ENCODE results near the gene SLC6A6. TPM values are rescaled to one million over a fixed set of nuclear protein-coding genes. Genes with fewer than 3 reads are reported as not detected.
A peak's percentile ranks its signal among the peaks of the same experiment; 100 is the strongest.

Gene SLC6A6
- total RNA-seq, 1 donor from 2014 or later, result 46.3 TPM

- Mint-ChIP-seq H3K27ac (ENCODE audit: unreplicated experiment) (no peak overlapping the region), H3K27me3 (ENCODE audit: unreplicated experiment) (peaks cover 3% of the 10 kb centered on the region), H3K9me3 (ENCODE audit: unreplicated experiment) (no peaks in the 10 kb centered on the region), H3K4me3 (ENCODE audit: unreplicated experiment) (no peak overlapping the region), H3K4me1 (ENCODE audit: unreplicated experiment) (no peaks in the 10 kb centered on the region), H3K36me3 (ENCODE audit: low read depth, unreplicated experiment) (no peaks in the 10 kb centered on the region)
- DNase-seq (ENCODE audit: low spot score), result no peak
- no peak for TF ChIP-seq CTCF (IDR thresholded peaks at IDR 0.05; ENCODE audit: unreplicated experiment)
Observed at GRCh38 chr3:14373753-14374376, 28.5 kb upstream of the SLC6A6 start.

GRCh38 chr3:14374444-14374883, 27.9 kb upstream of the SLC6A6 start:
- TF ChIP-seq CTCF (IDR thresholded peaks at IDR 0.05; ENCODE audit: unreplicated experiment), result no peak
- Mint-ChIP-seq H3K27me3 (ENCODE audit: unreplicated experiment) (peaks cover 5% of the 10 kb centered on the region), H3K36me3 (ENCODE audit: low read depth, unreplicated experiment) (no peaks in the 10 kb centered on the region), H3K9me3 (ENCODE audit: unreplicated experiment) (no peaks in the 10 kb centered on the region), H3K27ac (ENCODE audit: unreplicated experiment) (no peak overlapping the region), H3K4me3 (ENCODE audit: unreplicated experiment) (no peak overlapping the region), H3K4me1 (ENCODE audit: unreplicated experiment) (no peaks in the 10 kb centered on the region)
- no peak for DNase-seq (ENCODE audit: low spot score)

GRCh38 chr3:14375192-14375591, 27.2 kb upstream of the SLC6A6 start:
- H3K4me3 Mint-ChIP-seq (ENCODE audit: unreplicated experiment), result no peak overlapping the region
- no peak for DNase-seq (ENCODE audit: low spot score)

GRCh38 chr3:14376348-14377043, 25.9 kb upstream of the SLC6A6 start:
- Mint-ChIP-seq H3K27ac (ENCODE audit: unreplicated experiment) (peak overlapping the region; percentile 5), H3K4me3 (ENCODE audit: unreplicated experiment) (no peak overlapping the region), H3K9me3 (ENCODE audit: unreplicated experiment) (no peaks in the 10 kb centered on the region), H3K36me3 (ENCODE audit: low read depth, unreplicated experiment) (no peaks in the 10 kb centered on the region), H3K27me3 (ENCODE audit: unreplicated experiment) (peaks cover 6% of the 10 kb centered on the region), H3K4me1 (ENCODE audit: unreplicated experiment) (no peaks in the 10 kb centered on the region)
- no peak for DNase-seq (ENCODE audit: low spot score)
- TF ChIP-seq CTCF (IDR thresholded peaks at IDR 0.05; ENCODE audit: unreplicated experiment), result no peak

More at GRCh38 chr3:14375192-14375591, 27.2 kb upstream of the SLC6A6 start:
- Mint-ChIP-seq H3K36me3 (ENCODE audit: low read depth, unreplicated experiment) (no peaks in the 10 kb centered on the region), H3K4me1 (ENCODE audit: unreplicated experiment) (no peaks in the 10 kb centered on the region), H3K27me3 (ENCODE audit: unreplicated experiment) (peaks cover 5% of the 10 kb centered on the region), H3K9me3 (ENCODE audit: unreplicated experiment) (no peaks in the 10 kb centered on the region), H3K27ac (ENCODE audit: unreplicated experiment) (no peak overlapping the region)
- TF ChIP-seq CTCF (IDR thresholded peaks at IDR 0.05; ENCODE audit: unreplicated experiment), result no peak
